Keratinocyte (primary cell): Measurements from ENCODE around the gene CACNA1I.

Source experiments
- CTCF ChIP-seq, 3 experiments: IDR thresholded peaks in 1 of 3; conservative IDR thresholded peaks in 1 of 3; optimal IDR thresholded peaks in 1 of 3; 2 replicates in 2 of 3; 3 replicates in 1 of 3; pipeline versions ENCODE3 to v1.5.1; 2011; ENCODE audit warnings: low read length in 3 of 3, mild to moderate bottlenecking in 3 of 3, moderate library complexity in 2 of 3, control low read depth in 1 of 3, inconsistent platforms in 1 of 3; ENCODE audit not compliant: insufficient read depth in 2 of 3; ENCODE audit errors: extremely low read depth in 1 of 3
- EZH2 ChIP-seq: IDR thresholded peaks from one replicate; pipeline ENCODE4 v1.6.1; 2012; ENCODE audit warnings: inconsistent platforms, mild to moderate bottlenecking, low read length, moderate library complexity

GRCh38 chr22:39570665-39571064 lies at the start of gene CACNA1I:
- TF ChIP-seq EZH2, result no peak
- TF ChIP-seq CTCF (optimal IDR thresholded peaks at IDR 0.05 in 1 of 3, IDR thresholded peaks at IDR 0.05 in 1 of 3, conservative IDR thresholded peaks at IDR 0.05 in 1 of 3; ENCODE audit: extremely low read depth in 1 of 3, insufficient read depth in 2 of 3, low read length in 3 of 3), result no peak
